Mucosa of descending colon (tissue), 3 donors: ENCODE results near the gene TSPAN2. TPM values are rescaled to one million over a fixed set of nuclear protein-coding genes. Genes with fewer than 3 reads are reported as not detected.

Experiments
- ATAC-seq: fragments of 200-7000 bp; cut with Tn5 transposase; one replicate; pipeline ENCODE4 v1.9.1; 2020; ENCODE audit warnings: mild to moderate bottlenecking, moderate library complexity
- DNase-seq, 3 donors: peaks; one replicate each; pipeline ENCODE4 v3.0.0-alpha.2; 2020
- H3K36me3 ChIP-seq: fragments of 200-600 bp; one replicate; pipeline ENCODE4 v1.8.0; 2021; ENCODE audit warnings: low read depth, mild to moderate bottlenecking
- H3K4me1 ChIP-seq: fragments of 200-600 bp; one replicate; pipeline ENCODE4 v1.8.0; 2021; ENCODE audit warnings: low read depth, mild to moderate bottlenecking
- H3K4me3 ChIP-seq: fragments of 200-600 bp; one replicate; pipeline ENCODE4 v1.8.0; 2021; ENCODE audit warnings: mild to moderate bottlenecking
- H3K9me3 ChIP-seq: fragments of 200-600 bp; one replicate; pipeline ENCODE4 v1.8.0; 2021; ENCODE audit warnings: mild to moderate bottlenecking
- CTCF ChIP-seq: fragments of 200-600 bp; IDR thresholded peaks from one replicate; pipeline ENCODE4 v1.8.0; 2022; ENCODE audit warnings: antibody characterized with exemption, mild to moderate bottlenecking
- intact Hi-C, 2 donors: fragments of 100-400 bp; cut with DNase I in 1 of 2; cut with micrococcal nuclease in 1 of 2; formaldehyde crosslinking; loops; one replicate each; pipeline versions ENCODE4 v1.11.0 to v1.11.1; 2022; cut with DNase I, micrococcal nuclease
- total RNA-seq, 3 donors: library from RNA; stranded (reverse); fragmentation: NEBNext Ultra II Directional in 2 of 3; extraction: Animal tissue kit (Norgen Biotek cat#: 25700) in 2 of 3; gene quantifications; one replicate each; pipeline versions ENCODE4 v1.2.1 to v1.2.4, GENCODE V29; 2021 to 2023
- donor health status: DM: no; HTN: no; CAD: no; lungs with moderate emphysema.
- donor health status: DM: no; HTN: no; CAD: no.
- donor health status: DM: no; HTN: yes; CAD: no.

The TSPAN2 gene
- total RNA-seq, 3 donors from 2014 or later, result 4.3 to 84.2 (median 6.3) TPM

GRCh38 chr1:115082949-115083348 lies 6.4 kb downstream of the TSPAN2 start:
- ATAC-seq (no peak), DNase-seq (no peak)
- Histone ChIP-seq H3K4me3 (no peak overlapping the region), H3K9me3 (no peaks in the 10 kb centered on the region), H3K36me3 (no peaks in the 10 kb centered on the region), H3K4me1 (no peaks in the 10 kb centered on the region)
- no peak for TF ChIP-seq CTCF
- intact Hi-C loops, result no loop called here

GRCh38 chr1:115078708-115079107 lies 10.6 kb downstream of the TSPAN2 start:
- DNase-seq, result no peak

GRCh38 chr1:115077984-115078330 lies 11.3 kb downstream of the TSPAN2 start:
- TF ChIP-seq CTCF, result no peak
- H3K4me1 ChIP-seq, result no peaks in the 10 kb centered on the region
- no peak overlapping the region for H3K4me3 ChIP-seq
- ATAC-seq (no peak), DNase-seq (no peak)
- intact Hi-C loops, result no loop called here
- H3K36me3 ChIP-seq, result no peaks in the 10 kb centered on the region
- no peaks in the 10 kb centered on the region for H3K9me3 ChIP-seq

More at GRCh38 chr1:115078708-115079107, 10.6 kb downstream of the TSPAN2 start:
- TF ChIP-seq CTCF, result no peak
- no peaks in the 10 kb centered on the region for H3K9me3 ChIP-seq
- no peaks in the 10 kb centered on the region for H3K36me3 ChIP-seq
- no peak overlapping the region for H3K4me3 ChIP-seq
- intact Hi-C loops, result no loop called here
- no peaks in the 10 kb centered on the region for H3K4me1 ChIP-seq
- ATAC-seq, result no peak

GRCh38 chr1:115077286-115077983 lies 11.9 kb downstream of the TSPAN2 start:
- DNase-seq (no peak), ATAC-seq (no peak)
- intact Hi-C loops, result no loop called here
- no peaks in the 10 kb centered on the region for H3K9me3 ChIP-seq
- no peak overlapping the region for H3K4me3 ChIP-seq
- no peak for TF ChIP-seq CTCF
- H3K4me1 ChIP-seq, result no peaks in the 10 kb centered on the region
- no peaks in the 10 kb centered on the region for H3K36me3 ChIP-seq

- DNase-seq (no peak), ATAC-seq (no peak)
- no peaks in the 10 kb centered on the region for H3K9me3 ChIP-seq
- no peak for TF ChIP-seq CTCF
- no peaks in the 10 kb centered on the region for H3K4me1 ChIP-seq
- intact Hi-C loops, result no loop called here
- H3K36me3 ChIP-seq, result no peaks in the 10 kb centered on the region
- H3K4me3 ChIP-seq, result no peak overlapping the region
Observed at GRCh38 chr1:115076384-115076915, 12.9 kb downstream of the TSPAN2 start.
